Astrocyte (in vitro differentiated cells and primary cell): ENCODE data around the gene MYMK. TPM values are rescaled to one million over a fixed set of nuclear protein-coding genes. Genes with fewer than 3 reads are reported as not detected.

Experiments
- DNase-seq: peaks from one replicate; pipeline ENCODE4 v3.0.0-alpha.2; 2010; ENCODE audit warnings: low read depth
- FAIRE-seq: peaks from 2 replicates; lab custom pipeline; 2011; peaks lifted over from hg19 to GRCh38; lab: Jason Lieb, UNC
- H2AFZ ChIP-seq: 2 replicates; pipeline ENCODE4 v1.6.0; 2012; ENCODE audit warnings: low read depth, low read length, inconsistent platforms
- H3K27ac ChIP-seq: 2 replicates; pipeline ENCODE4 v1.5.1; 2011; ENCODE audit warnings: low read depth, low read length, inconsistent platforms
- H3K27me3 ChIP-seq: 2 replicates; pipeline ENCODE4 v1.6.0; 2011; ENCODE audit warnings: low read length, inconsistent platforms; ENCODE audit not compliant: insufficient read depth
- H3K36me3 ChIP-seq: 2 replicates; pipeline ENCODE4 v1.5.1; 2011; ENCODE audit warnings: low read length, inconsistent platforms; ENCODE audit not compliant: insufficient read depth
- H3K4me1 ChIP-seq: 2 replicates; pipeline ENCODE4 v1.5.1; 2011; ENCODE audit warnings: low read length, inconsistent platforms; ENCODE audit not compliant: insufficient read depth
- H3K4me2 ChIP-seq: 2 replicates; pipeline ENCODE4 v1.6.0; 2012; ENCODE audit warnings: low read length, inconsistent platforms
- H3K4me3 ChIP-seq: 2 replicates; pipeline ENCODE4 v1.5.1; 2011; ENCODE audit warnings: low read depth, mild to moderate bottlenecking, low read length, inconsistent platforms; ENCODE audit not compliant: insufficient read depth
- H3K79me2 ChIP-seq: 2 replicates; pipeline ENCODE4 v1.6.0; 2012; ENCODE audit warnings: mild to moderate bottlenecking, low read length, inconsistent platforms; ENCODE audit not compliant: insufficient read depth
- H3K9ac ChIP-seq: 2 replicates; pipeline ENCODE4 v1.6.0; 2012; ENCODE audit warnings: mild to moderate bottlenecking, low read length, inconsistent platforms
- H3K9me3 ChIP-seq: 2 replicates; pipeline ENCODE4 v1.5.1; 2012; ENCODE audit warnings: low read depth, mild to moderate bottlenecking, low read length, inconsistent platforms; ENCODE audit not compliant: insufficient read depth
- H4K20me1 ChIP-seq: 2 replicates; pipeline ENCODE4 v1.6.0; 2012; ENCODE audit warnings: low read length, inconsistent platforms; ENCODE audit not compliant: insufficient read depth
- H3K27ac Mint-ChIP-seq: one replicate; pipeline ENCODE4 v1.8.0; 2021; ENCODE audit warnings: mild to moderate bottlenecking, mixed read lengths; ENCODE audit not compliant: unreplicated experiment
- H3K27me3 Mint-ChIP-seq: one replicate; pipeline ENCODE4 v1.8.0; 2021; ENCODE audit warnings: low read depth, mixed read lengths; ENCODE audit not compliant: unreplicated experiment
- H3K36me3 Mint-ChIP-seq: one replicate; pipeline ENCODE4 v1.8.0; 2021; ENCODE audit warnings: low read depth, mixed read lengths; ENCODE audit not compliant: unreplicated experiment
- H3K4me1 Mint-ChIP-seq: one replicate; pipeline ENCODE4 v1.8.0; 2021; ENCODE audit warnings: low read depth, mixed read lengths; ENCODE audit not compliant: unreplicated experiment
- H3K4me3 Mint-ChIP-seq: one replicate; pipeline ENCODE4 v1.8.0; 2021; ENCODE audit warnings: mild to moderate bottlenecking, moderate library complexity, mixed read lengths; ENCODE audit not compliant: unreplicated experiment
- H3K9me3 Mint-ChIP-seq: one replicate; pipeline ENCODE4 v1.8.0; 2021; ENCODE audit warnings: mild to moderate bottlenecking, mixed read lengths; ENCODE audit not compliant: unreplicated experiment
- EZH2 ChIP-seq: IDR thresholded peaks from 2 replicates; pipeline ENCODE4 v1.6.1; 2012; ENCODE audit warnings: mild to moderate bottlenecking, low read length, inconsistent platforms; ENCODE audit not compliant: insufficient read depth
- total RNA-seq: library from RNA; stranded (reverse); gene quantifications from 2 replicates; pipeline ENCODE4 v1.2.1, GENCODE V29; 2021
- TF ChIP-seq, protein P1 (sequence below): IDR thresholded peaks from 2 replicates; pipeline ENCODE4 v1.5.1; 2011; ENCODE audit warnings: low read depth, mild to moderate bottlenecking, inconsistent platforms, low read length, moderate library complexity; ENCODE audit not compliant: insufficient read depth

Gene MYMK
- total RNA-seq, 1 donor from 2014 or later = not detected

DNA sequence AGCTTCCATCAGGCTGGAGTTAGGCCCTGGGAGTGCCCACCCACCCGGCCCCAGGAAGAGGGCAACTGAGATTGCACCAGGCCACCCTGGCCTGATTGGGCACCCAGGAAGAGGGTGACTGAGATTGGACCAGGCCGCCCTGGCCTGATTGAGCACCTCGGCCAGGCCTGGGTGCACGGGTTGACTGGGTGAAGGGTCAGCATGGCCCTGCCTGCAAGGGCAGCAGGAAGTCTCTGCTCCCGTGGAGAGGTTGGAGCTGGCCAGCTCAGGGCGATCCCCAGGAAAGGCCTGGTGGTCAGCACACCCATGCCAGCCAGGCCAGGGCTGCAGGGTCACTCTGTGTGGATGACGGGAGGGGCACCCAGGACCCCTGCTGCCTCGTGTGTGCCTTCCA, 21.5 kb upstream of the MYMK start:
- H3K27me3 Mint-ChIP-seq = peaks cover 59% of the 10 kb centered on the region
- H3K27me3 ChIP-seq = peaks cover 2% of the 10 kb centered on the region
- FAIRE-seq = no peak

DNA sequence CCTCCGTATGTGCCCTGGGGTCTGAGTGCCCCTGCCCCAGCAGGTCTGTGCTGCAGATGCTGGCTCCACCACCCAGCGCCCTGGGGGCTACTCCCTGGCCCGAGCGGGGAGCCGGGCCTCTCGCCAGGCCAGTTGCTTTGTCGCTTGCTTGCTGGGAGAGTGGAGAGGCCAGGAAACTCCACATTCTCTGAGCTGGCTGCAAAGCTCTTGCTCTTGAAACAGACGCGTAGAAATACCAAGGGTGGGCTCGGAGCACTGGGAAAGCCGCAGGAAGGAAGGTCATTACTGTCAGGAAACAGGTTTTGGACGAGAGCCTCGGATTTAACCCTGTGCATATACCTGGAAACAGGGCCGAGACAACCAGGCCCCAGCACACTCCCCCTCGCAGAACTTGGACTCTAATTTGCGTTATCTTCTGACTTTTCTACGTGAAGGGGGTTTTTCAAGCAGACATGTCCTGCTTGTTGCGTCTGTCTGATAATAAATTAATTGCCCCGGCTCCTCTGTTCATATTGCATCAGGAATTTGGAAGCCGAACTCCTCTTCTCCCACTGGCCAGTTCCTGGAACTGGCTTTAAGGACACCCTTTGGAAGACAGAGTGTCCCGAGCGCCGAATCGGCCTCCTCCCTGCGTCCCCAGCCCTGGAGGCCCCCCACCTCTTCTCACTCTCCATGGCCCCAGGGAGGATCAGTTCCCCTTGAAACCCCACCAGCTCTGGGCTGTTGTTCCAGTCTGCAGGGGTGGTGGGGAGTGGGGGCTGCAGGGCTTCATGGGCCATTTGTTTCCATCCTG, 20.9 kb upstream of the MYMK start:
- Mint-ChIP-seq H3K9me3 (peaks cover 1% of the 10 kb centered on the region), H3K36me3 (peaks cover 2% of the 10 kb centered on the region), H3K27me3 (peaks cover 53% of the 10 kb centered on the region), H3K4me1 (no peaks in the 10 kb centered on the region), H3K4me3 (no peak overlapping the region), H3K27ac (no peak overlapping the region)
- Histone ChIP-seq H4K20me1 (no peaks in the 10 kb centered on the region), H3K27me3 (peaks cover 2% of the 10 kb centered on the region), H3K4me3 (no peak overlapping the region), H3K36me3 (no peaks in the 10 kb centered on the region), H2AFZ (no peak overlapping the region), H3K9me3 (no peaks in the 10 kb centered on the region), H3K4me1 (no peaks in the 10 kb centered on the region), H3K4me2 (no peak overlapping the region), H3K79me2 (no peaks in the 10 kb centered on the region), H3K9ac (no peak overlapping the region), H3K27ac (no peak overlapping the region)
- FAIRE-seq (no peak), DNase-seq (no peak)
- TF ChIP-seq, protein P1, sequence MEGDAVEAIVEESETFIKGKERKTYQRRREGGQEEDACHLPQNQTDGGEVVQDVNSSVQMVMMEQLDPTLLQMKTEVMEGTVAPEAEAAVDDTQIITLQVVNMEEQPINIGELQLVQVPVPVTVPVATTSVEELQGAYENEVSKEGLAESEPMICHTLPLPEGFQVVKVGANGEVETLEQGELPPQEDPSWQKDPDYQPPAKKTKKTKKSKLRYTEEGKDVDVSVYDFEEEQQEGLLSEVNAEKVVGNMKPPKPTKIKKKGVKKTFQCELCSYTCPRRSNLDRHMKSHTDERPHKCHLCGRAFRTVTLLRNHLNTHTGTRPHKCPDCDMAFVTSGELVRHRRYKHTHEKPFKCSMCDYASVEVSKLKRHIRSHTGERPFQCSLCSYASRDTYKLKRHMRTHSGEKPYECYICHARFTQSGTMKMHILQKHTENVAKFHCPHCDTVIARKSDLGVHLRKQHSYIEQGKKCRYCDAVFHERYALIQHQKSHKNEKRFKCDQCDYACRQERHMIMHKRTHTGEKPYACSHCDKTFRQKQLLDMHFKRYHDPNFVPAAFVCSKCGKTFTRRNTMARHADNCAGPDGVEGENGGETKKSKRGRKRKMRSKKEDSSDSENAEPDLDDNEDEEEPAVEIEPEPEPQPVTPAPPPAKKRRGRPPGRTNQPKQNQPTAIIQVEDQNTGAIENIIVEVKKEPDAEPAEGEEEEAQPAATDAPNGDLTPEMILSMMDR = no peak
- no peak for TF ChIP-seq EZH2

More for the DNA sequence above, 21.5 kb upstream of the MYMK start:
- DNase-seq = no peak
- peaks cover 1% of the 10 kb centered on the region for H3K9me3 Mint-ChIP-seq
- H3K4me3 Mint-ChIP-seq = no peak overlapping the region
- H3K36me3 Mint-ChIP-seq = peaks cover 3% of the 10 kb centered on the region
- H3K9ac ChIP-seq = no peak overlapping the region
- no peaks in the 10 kb centered on the region for H3K9me3 ChIP-seq
- no peak overlapping the region for H3K27ac Mint-ChIP-seq
- no peaks in the 10 kb centered on the region for H3K4me1 ChIP-seq
- TF ChIP-seq EZH2 = no peak
- TF ChIP-seq, protein P1 = no peak
- no peaks in the 10 kb centered on the region for H4K20me1 ChIP-seq
- H3K79me2 ChIP-seq = no peaks in the 10 kb centered on the region
- H3K27ac ChIP-seq = no peak overlapping the region
- no peak overlapping the region for H2AFZ ChIP-seq
- no peaks in the 10 kb centered on the region for H3K4me1 Mint-ChIP-seq
- no peaks in the 10 kb centered on the region for H3K36me3 ChIP-seq
- no peak overlapping the region for H3K4me3 ChIP-seq
- no peak overlapping the region for H3K4me2 ChIP-seq
